ENCODE measurements around the gene MIER1.

Gene MIER1

GRCh38 chr1:66999640-67000400 is 75.0 kb downstream of the MIER1 start:
- DNase-seq (ENCODE audit: low spot score), result no peak

- no peak for DNase-seq (ENCODE audit: low spot score)
Measured at GRCh38 chr1:67001682-67002425, 77.1 kb downstream of the MIER1 start.

- no peak for DNase-seq (ENCODE audit: low spot score)
Measured at GRCh38 chr1:67004176-67004575, 79.4 kb downstream of the MIER1 start.

GRCh38 chr1:67005068-67005467 is 80.3 kb downstream of the MIER1 start:
- no peak for DNase-seq (ENCODE audit: low spot score)

- no peak for DNase-seq (ENCODE audit: low spot score)
Measured at GRCh38 chr1:67009792-67010191, 85.0 kb downstream of the MIER1 start.

- DNase-seq (ENCODE audit: low spot score), result no peak
Measured at GRCh38 chr1:67013573-67013972, 88.8 kb downstream of the MIER1 start.

GRCh38 chr1:67018574-67018973 is 93.8 kb downstream of the MIER1 start:
- DNase-seq (ENCODE audit: low spot score), result no peak

GRCh38 chr1:67019121-67019520 is 94.3 kb downstream of the MIER1 start:
- DNase-seq (ENCODE audit: low spot score), result no peak

- DNase-seq (ENCODE audit: low spot score), result no peak
Measured at GRCh38 chr1:67019600-67020136, 94.9 kb downstream of the MIER1 start.

- no peak for DNase-seq (ENCODE audit: low spot score)
Measured at GRCh38 chr1:67020304-67020703, 95.5 kb downstream of the MIER1 start.

- no peak for DNase-seq (ENCODE audit: low spot score)
Measured at GRCh38 chr1:67020765-67021164, 96.0 kb downstream of the MIER1 start.

GRCh38 chr1:67029472-67029871 is 104.7 kb downstream of the MIER1 start:
- no peak for DNase-seq (ENCODE audit: low spot score)

GRCh38 chr1:67031121-67031858 is 106.5 kb downstream of the MIER1 start:
- DNase-seq (ENCODE audit: low spot score), result no peak

GRCh38 chr1:67031859-67032247 is 107.1 kb downstream of the MIER1 start:
- no peak for DNase-seq (ENCODE audit: low spot score)
